ENCODE measurements around the gene CAMTA1.

Gene CAMTA1

DNA sequence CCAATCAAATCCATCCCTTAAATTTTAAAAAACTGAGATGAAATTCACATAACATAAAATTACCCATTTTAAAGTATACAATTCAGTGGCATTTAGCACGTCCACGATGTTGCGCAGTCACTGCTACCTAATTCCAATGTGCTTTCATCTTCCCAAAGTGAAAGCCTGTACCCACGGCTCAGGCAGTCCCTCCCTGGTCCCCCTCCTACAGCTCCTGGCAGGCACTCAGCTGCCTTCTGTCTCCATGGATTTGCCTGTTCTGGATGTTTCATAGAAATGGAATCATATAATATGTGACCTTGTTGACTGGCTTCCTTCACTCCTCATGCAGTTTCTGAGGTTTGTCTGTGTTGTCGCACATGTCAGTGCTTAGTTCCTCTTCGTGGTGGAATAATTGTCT lies 386.3 kb downstream of the CAMTA1 start:
- Histone ChIP-seq H4K8ac (ENCODE audit: low read depth, low read length) (no peak overlapping the region), H3K79me1 (ENCODE audit: low read length) (no peaks in the 10 kb centered on the region), H3K18ac (ENCODE audit: low read length) (no peak overlapping the region), H3K4me3 (ENCODE audit: low read depth, low read length) (no peak overlapping the region), H3K36me3 (ENCODE audit: control insufficient read depth in 1 of 2, insufficient read depth in 2 of 2, low read length in 2 of 2) (no peaks in the 10 kb centered on the region), H3K14ac (ENCODE audit: low read length) (no peak overlapping the region), H2BK5ac (ENCODE audit: low read depth, low read length, poor library complexity) (no peak overlapping the region), H4K91ac (ENCODE audit: low read depth, low read length) (no peak overlapping the region), H3K27me3 (ENCODE audit: insufficient read depth, low read length) (no peaks in the 10 kb centered on the region), H4K12ac (ENCODE audit: low read depth, low read length) (no peak overlapping the region), H3K79me2 (ENCODE audit: control insufficient read depth, insufficient read depth, low read length, poor library complexity) (no peaks in the 10 kb centered on the region), H3K4me1 (ENCODE audit: control insufficient read depth in 1 of 2, insufficient read depth in 2 of 2, low read length in 2 of 2) (no peaks in the 10 kb centered on the region), H2BK12ac (ENCODE audit: low read length) (no peak overlapping the region), H2AFZ (ENCODE audit: insufficient read depth, low read length, poor library complexity) (no peak overlapping the region), H3K9ac (ENCODE audit: low read length) (no peak overlapping the region), H3K4ac (ENCODE audit: low read depth, low read length) (no peak overlapping the region), H3K27ac (ENCODE audit: low read depth, low read length) (no peak overlapping the region), H3K9me3 (ENCODE audit: insufficient read depth, low read depth, low read length) (peaks cover 2% of the 10 kb centered on the region), H2BK120ac (ENCODE audit: insufficient read depth, low read length, poor library complexity) (no peak overlapping the region), H3K23ac (ENCODE audit: low read length) (no peak overlapping the region), H3K4me2 (ENCODE audit: low read length) (no peak overlapping the region), H2AK5ac (ENCODE audit: low read length) (no peak overlapping the region)
- no CpG with 5 or more reads among the region's 6 CpGs for WGBS (ENCODE audit: extremely low coverage, insufficient coverage, insufficient read length)
- DNase-seq, result no peak

DNA sequence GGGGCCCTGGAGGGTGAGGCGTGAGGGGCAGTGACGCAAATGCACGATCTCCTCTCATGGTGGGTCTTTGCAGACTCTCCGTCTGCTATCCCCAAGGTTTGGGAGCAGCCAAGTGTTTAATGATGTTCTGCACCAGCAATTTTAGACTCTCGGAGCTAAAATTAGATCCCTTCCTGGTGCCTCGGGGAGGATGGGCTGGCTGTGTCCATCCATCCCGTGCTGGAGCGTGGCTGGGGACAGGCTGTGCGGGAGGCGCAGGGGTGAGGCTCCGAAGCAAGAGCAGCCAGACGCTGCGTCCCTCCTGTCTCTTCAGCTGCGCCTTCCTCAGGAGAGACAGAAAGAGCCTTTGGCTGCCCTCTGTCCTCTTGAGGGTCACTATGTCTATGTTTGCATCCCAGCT lies 387.6 kb downstream of the CAMTA1 start:
- Histone ChIP-seq H3K27ac (ENCODE audit: low read depth, low read length) (no peak overlapping the region), H3K79me2 (ENCODE audit: control insufficient read depth, insufficient read depth, low read length, poor library complexity) (no peaks in the 10 kb centered on the region), H3K23ac (ENCODE audit: low read length) (no peak overlapping the region), H3K79me1 (ENCODE audit: low read length) (no peaks in the 10 kb centered on the region), H3K4me1 (ENCODE audit: control insufficient read depth in 1 of 2, insufficient read depth in 2 of 2, low read length in 2 of 2) (no peaks in the 10 kb centered on the region), H2BK5ac (ENCODE audit: low read depth, low read length, poor library complexity) (no peak overlapping the region), H2BK12ac (ENCODE audit: low read length) (no peak overlapping the region), H3K4ac (ENCODE audit: low read depth, low read length) (no peak overlapping the region), H2AK5ac (ENCODE audit: low read length) (no peak overlapping the region), H4K8ac (ENCODE audit: low read depth, low read length) (no peak overlapping the region), H3K14ac (ENCODE audit: low read length) (no peak overlapping the region), H2BK120ac (ENCODE audit: insufficient read depth, low read length, poor library complexity) (no peak overlapping the region), H3K9ac (ENCODE audit: low read length) (no peak overlapping the region), H2AFZ (ENCODE audit: insufficient read depth, low read length, poor library complexity) (no peak overlapping the region), H3K36me3 (ENCODE audit: control insufficient read depth in 1 of 2, insufficient read depth in 2 of 2, low read length in 2 of 2) (no peaks in the 10 kb centered on the region), H4K91ac (ENCODE audit: low read depth, low read length) (no peak overlapping the region), H3K9me3 (ENCODE audit: insufficient read depth, low read depth, low read length) (peaks cover 11% of the 10 kb centered on the region), H3K27me3 (ENCODE audit: insufficient read depth, low read length) (no peaks in the 10 kb centered on the region), H4K12ac (ENCODE audit: low read depth, low read length) (no peak overlapping the region), H3K4me2 (ENCODE audit: low read length) (no peak overlapping the region), H3K4me3 (ENCODE audit: low read depth, low read length) (no peak overlapping the region), H3K18ac (ENCODE audit: low read length) (no peak overlapping the region)
- no peak for DNase-seq
- no CpG with 5 or more reads among the region's 14 CpGs for WGBS (ENCODE audit: extremely low coverage, insufficient coverage, insufficient read length)

DNA sequence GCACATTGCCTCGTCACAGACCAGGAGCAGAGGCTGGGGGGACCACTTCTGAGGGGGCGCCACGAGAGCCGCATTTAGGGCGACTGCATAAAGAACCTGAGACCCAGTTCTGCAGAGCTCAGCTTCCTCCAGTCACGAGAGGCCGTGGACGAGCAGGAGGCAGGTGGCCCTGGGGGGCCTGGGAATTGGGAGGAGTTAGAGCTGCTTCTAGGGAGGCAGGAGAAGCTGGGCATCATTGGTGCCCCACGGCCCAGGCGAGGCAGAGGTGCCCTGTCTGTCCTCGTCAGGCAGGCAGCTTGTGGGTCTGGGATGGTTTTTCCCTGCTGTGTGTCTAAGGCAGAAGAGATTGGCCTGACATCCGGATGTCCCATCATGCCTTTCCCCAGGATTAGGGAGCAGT lies 389.3 kb downstream of the CAMTA1 start:
- no peak overlapping the region for H4K12ac ChIP-seq (ENCODE audit: low read depth, low read length)
- H3K14ac ChIP-seq (ENCODE audit: low read length), result no peak overlapping the region
- H3K9me3 ChIP-seq (ENCODE audit: insufficient read depth, low read depth, low read length), result peaks cover 12% of the 10 kb centered on the region
- H3K18ac ChIP-seq (ENCODE audit: low read length), result no peak overlapping the region
- no peak overlapping the region for H3K9ac ChIP-seq (ENCODE audit: low read length)
- no peak overlapping the region for H2BK120ac ChIP-seq (ENCODE audit: insufficient read depth, low read length, poor library complexity)
- no peaks in the 10 kb centered on the region for H3K79me1 ChIP-seq (ENCODE audit: low read length)
- H2BK12ac ChIP-seq (ENCODE audit: low read length), result no peak overlapping the region
- no peaks in the 10 kb centered on the region for H3K27me3 ChIP-seq (ENCODE audit: insufficient read depth, low read length)
- H3K79me2 ChIP-seq (ENCODE audit: control insufficient read depth, insufficient read depth, low read length, poor library complexity), result no peaks in the 10 kb centered on the region
- no peak overlapping the region for H3K4me2 ChIP-seq (ENCODE audit: low read length)
- H2BK5ac ChIP-seq (ENCODE audit: low read depth, low read length, poor library complexity), result no peak overlapping the region
- no CpG with 5 or more reads among the region's 12 CpGs for WGBS (ENCODE audit: extremely low coverage, insufficient coverage, insufficient read length)
- no peak overlapping the region for H4K91ac ChIP-seq (ENCODE audit: low read depth, low read length)
- H3K36me3 ChIP-seq (ENCODE audit: control insufficient read depth in 1 of 2, insufficient read depth in 2 of 2, low read length in 2 of 2), result no peaks in the 10 kb centered on the region
- no peak overlapping the region for H3K4ac ChIP-seq (ENCODE audit: low read depth, low read length)
- no peak overlapping the region for H4K8ac ChIP-seq (ENCODE audit: low read depth, low read length)
- DNase-seq, result no peak
- no peak overlapping the region for H3K4me3 ChIP-seq (ENCODE audit: low read depth, low read length)
- no peaks in the 10 kb centered on the region for H3K4me1 ChIP-seq (ENCODE audit: control insufficient read depth in 1 of 2, insufficient read depth in 2 of 2, low read length in 2 of 2)
- no peak overlapping the region for H3K23ac ChIP-seq (ENCODE audit: low read length)
- H3K27ac ChIP-seq (ENCODE audit: low read depth, low read length), result no peak overlapping the region
- H2AK5ac ChIP-seq (ENCODE audit: low read length), result no peak overlapping the region
- no peak overlapping the region for H2AFZ ChIP-seq (ENCODE audit: insufficient read depth, low read length, poor library complexity)

DNA sequence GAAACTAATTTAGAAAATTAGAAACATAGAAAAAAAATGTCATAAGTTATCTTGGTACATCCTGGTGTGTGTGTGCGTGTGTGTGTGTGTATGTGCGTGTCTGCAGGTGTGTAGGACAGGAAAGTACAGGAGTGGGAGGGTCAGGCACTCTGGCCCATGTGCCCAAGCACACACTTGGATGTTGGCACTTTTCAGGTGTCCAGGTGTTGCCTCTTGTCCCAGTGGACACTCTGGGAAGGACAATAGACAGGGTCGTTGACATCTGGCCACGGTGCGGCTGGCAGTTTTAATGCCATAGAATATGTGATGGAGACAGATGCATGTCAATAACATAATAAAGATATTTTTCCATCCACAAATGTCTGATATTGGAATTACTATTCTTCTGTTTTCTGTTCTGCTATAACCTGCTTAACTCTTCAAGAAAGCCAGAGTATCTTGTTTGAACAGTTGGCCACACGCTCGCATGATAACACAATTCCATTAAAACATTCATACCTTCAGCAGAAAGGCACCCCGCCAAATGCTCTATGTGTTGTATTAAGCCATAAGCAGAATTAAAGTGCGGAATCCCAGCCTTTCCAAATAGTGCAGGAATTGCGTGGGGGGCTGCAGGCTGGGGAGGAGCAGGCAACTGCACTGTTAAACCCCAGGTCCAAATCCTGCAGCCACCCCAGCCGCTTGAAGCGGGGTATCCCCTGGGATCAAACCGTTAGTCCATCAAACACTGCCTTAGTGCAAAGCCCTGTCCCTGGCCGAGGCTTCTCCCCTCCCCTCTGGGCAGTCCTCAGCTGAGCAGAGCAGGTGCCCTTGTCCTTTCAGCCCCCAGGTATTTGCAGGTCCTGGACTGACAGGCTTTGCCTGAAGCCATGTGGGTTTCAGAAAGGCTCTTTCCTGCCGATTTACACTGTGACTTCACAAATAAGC lies 390.0 kb downstream of the CAMTA1 start:
- H3K4ac ChIP-seq (ENCODE audit: low read depth, low read length), result no peak overlapping the region
- H3K9me3 ChIP-seq (ENCODE audit: insufficient read depth, low read depth, low read length), result peaks cover 12% of the 10 kb centered on the region
- no peaks in the 10 kb centered on the region for H3K79me2 ChIP-seq (ENCODE audit: control insufficient read depth, insufficient read depth, low read length, poor library complexity)
- H2AK5ac ChIP-seq (ENCODE audit: low read length), result no peak overlapping the region
- H3K14ac ChIP-seq (ENCODE audit: low read length), result no peak overlapping the region
- H3K79me1 ChIP-seq (ENCODE audit: low read length), result no peaks in the 10 kb centered on the region
- H4K91ac ChIP-seq (ENCODE audit: low read depth, low read length), result no peak overlapping the region
- no peaks in the 10 kb centered on the region for H3K36me3 ChIP-seq (ENCODE audit: control insufficient read depth in 1 of 2, insufficient read depth in 2 of 2, low read length in 2 of 2)
- H3K4me2 ChIP-seq (ENCODE audit: low read length), result no peak overlapping the region
- H2BK12ac ChIP-seq (ENCODE audit: low read length), result no peak overlapping the region
- H2BK5ac ChIP-seq (ENCODE audit: low read depth, low read length, poor library complexity), result no peak overlapping the region
- H3K18ac ChIP-seq (ENCODE audit: low read length), result no peak overlapping the region
- H3K27ac ChIP-seq (ENCODE audit: low read depth, low read length), result no peak overlapping the region
- no peak overlapping the region for H3K9ac ChIP-seq (ENCODE audit: low read length)
- H3K4me1 ChIP-seq (ENCODE audit: control insufficient read depth in 1 of 2, insufficient read depth in 2 of 2, low read length in 2 of 2), result no peaks in the 10 kb centered on the region
- H2BK120ac ChIP-seq (ENCODE audit: insufficient read depth, low read length, poor library complexity), result no peak overlapping the region
- no peak for DNase-seq
- H3K23ac ChIP-seq (ENCODE audit: low read length), result no peak overlapping the region
- no peak overlapping the region for H4K8ac ChIP-seq (ENCODE audit: low read depth, low read length)
- H3K4me3 ChIP-seq (ENCODE audit: low read depth, low read length), result no peak overlapping the region
- no peak overlapping the region for H4K12ac ChIP-seq (ENCODE audit: low read depth, low read length)
- H3K27me3 ChIP-seq (ENCODE audit: insufficient read depth, low read length), result no peaks in the 10 kb centered on the region
- WGBS (ENCODE audit: extremely low coverage, insufficient coverage, insufficient read length), result no CpG with 5 or more reads among the region's 15 CpGs
- H2AFZ ChIP-seq (ENCODE audit: insufficient read depth, low read length, poor library complexity), result no peak overlapping the region
